Renal pelvis (tissue), 4 donors: Measurements from ENCODE around the gene SPAG16. TPM values are rescaled to one million over a fixed set of nuclear protein-coding genes. Genes with fewer than 3 reads are reported as not detected.
"Not testable (repeated sequence)": the region's sequence is repeated elsewhere in the genome, so short reads cannot be mapped to it uniquely, and the experiment has no call there.

ENCODE experiments used
- DNase-seq: peaks from one replicate; pipeline ENCODE4 v3.0.0-alpha.2; 2013
- polyA plus RNA-seq, 3 donors: library from polyadenylated mRNA; unstranded; fragments of 120-200 nt; gene quantifications; one replicate each; pipeline ENCODE4 v1.2.1, GENCODE V29; 2013; ENCODE audit not compliant: insufficient read length in 3 of 3

SPAG16 gene
- polyA plus RNA-seq, 3 donors, result 57.2 to 69.5 (median 60.2) TPM

DNA sequence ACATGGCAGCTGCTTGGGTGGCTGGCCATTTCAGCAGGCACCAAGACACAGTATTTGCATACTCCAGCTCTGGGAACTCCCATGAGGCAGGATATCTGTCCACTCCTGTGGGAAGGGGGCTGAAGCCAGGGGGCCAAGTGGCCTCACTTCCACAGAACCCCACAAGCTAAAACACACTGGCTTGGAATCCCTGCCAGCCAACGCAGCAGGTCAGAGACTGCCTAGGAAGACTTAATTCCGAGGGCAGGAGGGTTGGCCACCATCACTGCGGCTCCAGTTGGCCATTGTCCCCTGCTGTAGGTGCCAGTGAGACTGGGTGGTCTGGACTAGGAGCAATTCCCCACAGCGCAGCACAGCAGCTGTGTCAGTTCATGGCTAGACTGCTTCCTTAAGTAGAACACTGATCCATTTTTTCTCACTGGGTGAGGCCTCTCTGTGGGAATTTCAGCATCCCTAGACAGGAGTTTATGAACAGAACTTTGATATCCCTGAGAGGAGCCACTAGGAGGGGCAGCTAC lies 52.0 kb downstream of the SPAG16 start:
- no peak for DNase-seq

DNA sequence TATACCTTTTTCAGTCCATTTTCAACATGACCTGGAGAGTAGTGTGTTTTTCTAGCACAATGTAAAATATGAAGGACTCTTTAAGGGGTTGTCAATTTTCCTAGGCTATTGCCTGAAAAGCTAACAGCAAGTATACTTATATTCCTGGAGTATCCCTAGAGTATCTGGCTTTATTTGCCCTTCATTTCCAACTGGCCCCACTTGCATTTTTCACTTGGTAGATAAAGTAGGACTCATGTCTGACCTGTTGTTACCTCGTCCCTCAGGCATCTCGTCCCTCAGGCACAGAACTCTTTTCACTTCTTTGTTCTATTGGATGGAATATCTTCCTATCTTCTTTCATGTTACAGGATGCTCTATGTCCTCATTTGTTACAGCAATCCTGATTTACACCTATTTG lies 69.2 kb downstream of the SPAG16 start:
- DNase-seq, result no peak

DNA sequence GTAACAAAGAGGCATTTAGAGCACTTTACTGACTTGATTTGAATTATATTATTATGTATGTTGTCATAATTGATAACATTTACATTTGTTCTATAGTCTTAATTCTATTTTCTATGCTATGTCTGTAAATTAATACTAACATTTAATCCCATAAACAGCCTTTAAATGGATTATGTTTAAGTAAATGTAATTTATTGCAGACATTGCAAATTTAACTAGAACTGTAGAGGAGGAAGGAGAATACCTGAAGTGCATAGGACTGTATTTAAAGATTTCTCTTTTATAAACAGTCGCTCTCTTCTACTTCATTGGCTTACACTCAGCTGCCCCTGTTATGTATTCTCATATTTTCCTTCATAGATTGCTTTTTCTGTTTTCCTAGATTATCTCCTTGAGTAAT lies 92.4 kb downstream of the SPAG16 start:
- no peak for DNase-seq

DNA sequence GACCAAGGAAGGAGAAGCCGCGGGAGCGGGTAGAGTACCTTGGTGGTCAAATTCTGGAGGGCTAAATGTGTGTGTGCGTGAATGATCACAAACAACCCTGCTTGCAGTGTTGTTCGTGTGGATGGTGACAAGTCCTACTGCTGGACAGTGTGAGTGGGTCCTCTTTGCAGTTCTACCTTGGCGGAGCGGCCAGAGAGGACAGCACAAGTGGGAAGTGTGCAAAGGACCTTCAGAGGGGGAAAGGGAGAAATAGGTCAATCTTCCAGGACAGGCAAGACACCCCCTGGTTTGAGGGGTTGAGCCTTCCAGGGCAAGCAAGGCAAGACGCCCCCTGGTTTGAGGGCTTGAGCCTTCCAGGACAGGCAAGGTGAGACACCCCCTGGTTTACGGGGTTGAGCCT lies 122.8 kb downstream of the SPAG16 start:
- not testable (repeated sequence) for DNase-seq

DNA sequence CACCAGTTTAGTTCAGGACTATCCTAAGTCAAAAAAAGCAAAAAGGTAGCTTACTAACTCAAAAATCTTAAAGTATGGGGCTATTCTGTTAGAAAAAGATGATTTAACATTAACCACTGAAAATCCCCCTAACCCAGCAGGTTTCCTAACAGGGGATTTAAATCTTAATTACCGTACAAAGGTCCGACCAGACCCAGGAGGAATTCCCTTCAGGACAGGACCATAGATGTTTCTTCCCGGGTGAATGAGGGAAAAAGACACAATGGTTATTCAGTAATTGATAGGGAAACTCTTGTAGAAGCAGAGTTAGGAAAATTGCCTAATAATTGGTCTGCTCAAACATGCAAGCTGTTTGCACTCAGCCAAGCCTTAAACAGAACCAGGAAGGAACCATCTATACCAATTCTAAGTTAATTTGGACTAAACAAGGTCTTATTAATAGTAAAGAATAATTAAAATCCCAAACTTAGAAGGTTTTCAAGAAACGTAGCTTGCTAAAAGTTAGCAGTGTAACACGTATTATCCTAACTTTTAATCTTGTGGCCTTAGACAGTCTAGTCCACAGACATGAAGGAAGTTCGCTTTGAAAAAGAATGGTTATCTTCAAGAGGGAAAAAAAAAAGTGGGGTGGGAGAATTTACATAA lies 124.3 kb downstream of the SPAG16 start:
- DNase-seq, result not testable (repeated sequence)

DNA sequence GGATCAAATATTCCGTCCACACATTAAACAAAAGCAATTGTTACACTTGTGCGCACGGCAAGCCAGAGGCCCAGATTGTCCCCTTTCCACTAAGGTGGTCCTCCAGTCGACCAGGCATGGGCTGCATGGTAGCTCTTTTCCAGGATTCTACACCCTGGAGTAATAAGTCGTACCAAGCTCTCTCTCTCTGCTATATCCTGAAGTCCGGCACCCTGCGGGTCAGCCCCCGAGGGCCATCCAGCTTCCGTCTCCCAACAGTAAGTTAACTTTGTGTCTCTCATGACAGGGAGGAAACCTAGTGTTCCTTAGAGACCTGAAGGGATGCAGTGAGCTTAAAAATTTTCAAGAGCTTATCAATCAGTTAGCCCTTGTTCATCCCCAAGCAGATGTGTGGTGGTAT lies 126.4 kb downstream of the SPAG16 start:
- not testable (repeated sequence) for DNase-seq

DNA sequence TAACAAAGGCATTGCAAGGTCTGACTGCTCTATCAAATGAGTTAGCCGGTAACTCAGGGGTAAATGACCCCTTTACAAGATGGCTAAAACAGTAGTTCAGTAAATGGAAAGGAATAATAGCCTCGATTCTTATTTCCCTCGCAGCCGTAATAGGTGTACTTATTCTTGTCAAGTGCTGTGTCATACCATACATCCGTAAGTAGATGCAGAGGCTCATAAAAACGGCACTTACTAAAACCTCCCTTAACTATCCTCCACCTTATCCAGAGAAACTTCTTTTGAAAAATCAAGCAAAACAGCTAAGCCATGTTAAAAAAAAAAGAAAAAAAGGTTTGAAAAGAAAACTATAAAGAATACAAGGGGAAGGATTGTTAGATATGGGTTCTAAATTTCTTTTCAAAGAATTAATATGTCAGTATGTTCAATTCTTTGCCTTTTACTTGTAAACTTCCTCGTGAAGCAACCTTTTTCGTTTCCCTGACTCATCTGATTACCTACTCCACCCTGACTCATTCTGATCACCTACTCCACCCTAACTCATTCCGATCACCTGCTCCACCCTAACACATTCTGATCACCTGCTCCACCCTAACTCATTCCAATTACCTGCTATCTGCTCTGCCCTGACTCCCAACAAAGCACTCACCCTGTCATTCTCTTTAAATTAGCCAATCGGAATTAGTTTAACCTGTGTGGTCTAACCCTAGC lies 127.5 kb downstream of the SPAG16 start:
- DNase-seq, result no peak

DNA sequence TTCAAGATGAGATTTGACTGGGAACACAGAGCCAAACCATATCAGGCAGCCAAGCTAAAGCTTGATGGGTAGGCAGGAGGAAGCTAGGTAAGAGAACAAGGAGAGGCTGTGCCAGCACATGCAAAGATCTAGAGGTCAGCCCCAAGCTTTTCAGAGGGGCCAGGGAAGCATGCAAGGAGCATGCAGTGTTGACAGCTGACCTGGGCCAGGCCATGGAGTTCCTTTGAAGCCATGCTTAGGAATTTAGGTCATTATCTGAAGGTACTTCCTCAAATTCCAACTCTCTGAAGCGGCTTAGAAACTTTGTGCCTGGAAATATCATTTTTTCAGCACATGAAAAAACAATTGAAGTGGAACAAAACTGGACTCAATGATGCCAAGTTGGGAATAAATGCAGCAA lies 130.8 kb downstream of the SPAG16 start:
- DNase-seq, result no peak

DNA sequence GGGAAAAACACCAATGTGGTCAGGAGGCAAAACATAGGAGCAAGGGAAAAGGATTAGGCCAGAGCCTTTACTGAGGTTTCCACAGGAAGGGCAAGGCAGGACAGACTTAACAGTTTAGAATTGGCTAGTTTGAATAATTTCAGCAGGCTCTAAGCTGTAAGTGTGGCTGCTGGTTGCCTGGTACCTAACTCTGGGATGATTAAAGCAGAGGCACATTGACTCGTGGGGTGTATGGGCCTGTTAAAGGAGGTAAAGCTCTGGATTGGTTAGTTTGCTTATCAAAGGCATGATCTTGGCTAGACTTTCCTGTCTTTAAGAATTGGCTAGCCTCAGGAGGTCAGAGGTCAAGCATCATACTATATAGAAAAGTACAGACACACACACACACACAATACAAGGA lies 132.6 kb downstream of the SPAG16 start:
- DNase-seq, result no peak

DNA sequence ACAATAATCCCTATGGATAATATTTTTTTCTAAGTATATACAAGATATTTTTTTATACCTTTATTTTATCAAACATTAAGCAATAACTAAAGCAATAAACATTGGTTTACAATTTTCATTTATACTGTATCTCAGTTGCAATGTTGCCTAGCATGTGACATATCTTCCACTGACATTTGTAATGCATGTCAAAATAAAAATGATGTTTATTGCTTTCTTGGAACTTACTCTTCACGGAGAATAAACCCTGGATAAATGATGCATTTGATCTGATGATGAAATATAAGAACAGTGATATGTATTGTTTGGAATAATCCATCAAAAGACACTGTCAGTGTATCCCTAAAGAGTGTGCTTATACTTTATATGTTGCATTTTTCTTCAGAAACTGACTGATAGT lies 135.7 kb downstream of the SPAG16 start:
- no peak for DNase-seq

DNA sequence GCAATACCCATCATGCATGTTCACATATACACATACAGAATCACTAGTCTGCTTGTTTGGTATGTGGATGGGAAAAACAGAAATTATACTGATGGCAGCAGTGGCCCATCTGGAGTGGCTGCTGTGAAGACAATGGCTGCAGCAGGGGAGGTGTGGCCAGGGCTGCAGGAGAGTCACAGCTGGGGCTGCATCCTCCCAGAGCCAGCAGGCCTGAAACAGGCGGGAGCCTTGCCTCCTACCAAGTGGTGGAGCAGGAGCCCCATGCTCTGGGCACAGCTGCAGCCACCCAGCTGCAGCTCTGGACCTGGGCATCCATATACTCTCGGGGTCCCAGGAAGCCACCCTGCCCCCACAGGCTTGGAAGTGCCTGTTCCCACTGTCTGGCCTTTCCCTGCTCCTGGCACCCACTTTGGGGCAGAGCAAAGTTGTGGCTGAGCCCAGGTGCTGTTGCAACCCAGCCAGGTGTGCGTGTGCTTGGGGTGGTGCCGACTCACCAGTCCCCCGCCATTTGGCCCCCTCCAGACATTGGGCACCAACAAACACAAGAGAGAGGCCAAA lies 136.6 kb downstream of the SPAG16 start:
- DNase-seq, result no peak

DNA sequence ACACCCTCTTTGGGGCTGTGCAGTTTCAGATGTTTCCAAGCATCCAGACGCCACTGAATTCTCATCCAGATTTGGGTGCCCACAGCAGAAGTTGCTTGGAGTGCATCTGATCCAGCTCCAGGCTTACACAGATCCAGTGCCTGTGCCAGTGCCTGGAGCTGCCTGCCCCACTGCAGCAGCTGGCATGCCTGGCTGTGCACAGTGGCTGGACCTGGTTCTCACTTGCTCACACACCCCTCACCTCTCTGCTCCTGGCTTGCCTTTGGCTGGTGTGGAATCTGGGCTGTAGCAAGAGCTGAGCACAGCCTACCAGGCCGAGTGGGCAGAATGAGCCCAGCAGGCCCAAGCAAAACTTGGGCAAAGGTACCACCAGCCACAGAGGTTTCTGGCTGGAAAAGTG lies 137.9 kb downstream of the SPAG16 start:
- no peak for DNase-seq

DNA sequence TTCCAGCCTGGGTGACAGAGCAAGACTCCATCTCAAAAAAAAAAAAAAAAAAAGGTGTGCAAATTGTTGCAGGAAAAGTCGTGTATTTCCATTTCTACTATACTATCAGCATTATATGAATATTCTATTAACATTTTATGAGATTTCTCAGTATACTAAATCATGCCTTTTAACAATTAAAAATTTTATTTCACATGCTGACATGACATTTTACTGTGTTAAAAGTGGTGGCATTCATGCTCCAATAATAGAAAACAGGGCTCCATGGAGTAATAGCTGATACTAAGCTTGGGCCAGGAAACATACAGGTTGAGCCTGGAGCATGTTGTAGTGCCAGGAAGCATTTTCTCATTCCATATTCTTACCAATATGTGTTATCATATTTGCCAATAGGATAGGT lies 141.4 kb downstream of the SPAG16 start:
- DNase-seq, result no peak

DNA sequence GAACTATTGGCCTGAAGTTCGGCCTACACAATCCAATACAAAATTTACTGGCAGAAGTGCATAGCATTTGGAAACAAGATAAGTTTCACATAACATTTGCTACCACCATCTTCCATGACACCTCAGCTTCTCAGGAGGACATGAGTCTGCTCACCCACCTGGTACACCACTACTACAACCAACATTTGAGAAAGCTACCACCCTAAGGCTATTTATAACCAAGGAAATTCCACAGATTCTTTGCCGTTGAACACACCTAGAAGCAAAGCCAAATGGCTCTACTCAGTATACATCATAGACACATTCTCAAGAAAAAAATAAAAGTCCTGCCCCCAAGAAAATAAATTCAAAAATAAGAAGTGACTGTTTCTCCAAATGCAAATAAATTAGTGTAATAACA lies 145.3 kb downstream of the SPAG16 start:
- no peak for DNase-seq

DNA sequence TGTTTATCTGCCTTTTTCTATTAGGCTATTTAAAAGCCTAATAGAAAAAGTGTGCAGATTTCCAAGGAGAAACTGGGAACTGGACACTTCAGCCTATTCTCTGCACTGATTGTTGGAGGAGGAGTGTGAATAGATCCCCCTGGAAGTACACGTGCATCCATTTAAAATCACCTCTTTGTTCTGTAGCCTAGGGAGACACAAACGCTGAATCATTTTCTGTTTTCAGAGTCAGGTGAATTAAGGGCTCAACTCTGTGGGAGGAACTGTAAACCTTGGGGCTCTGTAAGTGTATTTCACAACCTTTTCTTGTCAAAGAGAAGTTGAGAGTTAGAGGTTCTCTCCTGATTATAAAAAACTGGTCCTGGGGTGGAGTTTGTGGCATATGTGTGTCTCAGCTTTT lies 159.7 kb downstream of the SPAG16 start:
- DNase-seq, result no peak

DNA sequence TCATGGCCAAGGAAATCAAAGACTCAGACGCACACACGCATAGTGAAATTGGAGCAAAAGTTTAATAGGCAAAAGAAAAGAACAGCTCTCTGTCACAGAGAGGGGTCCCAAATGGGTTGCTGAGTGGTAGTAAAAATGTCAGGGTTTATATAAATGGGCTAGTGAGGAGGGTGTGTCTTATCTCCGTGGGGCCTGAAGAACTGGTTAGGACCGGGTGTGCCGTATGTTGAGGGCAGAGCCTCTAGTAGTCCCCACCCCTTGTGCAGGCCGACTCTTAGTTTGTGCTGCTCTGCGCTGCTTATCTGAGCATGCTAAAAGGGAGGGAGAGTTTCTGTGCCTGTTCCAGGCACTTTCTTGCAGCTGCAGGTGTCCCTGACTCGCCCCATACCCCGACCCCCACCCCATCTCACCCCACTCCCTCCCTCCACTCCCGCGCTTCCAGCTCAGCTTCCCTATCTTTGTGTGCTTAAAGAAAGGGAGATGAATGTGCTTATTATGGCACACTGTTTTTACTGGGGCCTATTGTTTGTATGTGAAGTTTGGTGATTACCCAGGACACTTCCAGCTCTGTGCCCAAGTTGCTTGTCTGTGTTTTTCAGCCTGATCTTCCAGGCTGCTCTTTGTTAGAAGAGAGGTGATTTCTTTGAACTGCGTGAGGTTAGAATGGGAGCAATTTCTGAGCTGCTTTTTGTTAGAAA lies 167.4 kb downstream of the SPAG16 start:
- DNase-seq, result peak; percentile 34

DNA sequence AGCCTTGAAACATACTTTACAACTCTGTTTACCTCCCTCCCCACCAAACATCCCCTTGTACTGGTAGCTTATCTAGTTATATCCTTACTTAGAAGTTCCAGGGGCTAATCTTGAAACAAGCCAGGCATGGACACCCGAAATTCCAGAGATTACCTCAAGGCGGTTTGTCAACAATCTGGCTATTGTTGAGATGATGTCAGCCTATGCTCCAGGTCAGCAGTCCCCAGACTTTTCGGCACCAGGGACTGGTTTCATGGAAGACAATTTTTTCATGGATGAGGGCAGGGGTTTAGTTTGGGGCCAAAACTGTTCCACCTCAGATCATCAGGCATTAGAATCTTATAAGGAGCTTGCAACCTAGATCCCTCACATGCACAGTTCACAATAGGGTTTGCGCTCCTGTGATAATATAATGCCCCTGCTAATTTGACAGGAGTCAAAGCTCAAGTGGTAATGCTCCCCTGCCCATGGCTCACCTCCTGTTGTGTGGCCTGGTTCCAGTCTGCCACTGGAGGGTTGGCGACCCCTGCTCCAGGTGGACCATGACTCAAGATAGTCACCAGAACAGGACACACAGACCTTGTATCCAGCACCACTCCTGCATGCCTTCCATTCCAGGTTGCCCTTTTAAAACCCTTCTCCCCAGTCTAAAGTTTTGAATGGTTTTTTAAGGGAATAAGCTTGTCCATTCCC lies 171.2 kb downstream of the SPAG16 start:
- no peak for DNase-seq

DNA sequence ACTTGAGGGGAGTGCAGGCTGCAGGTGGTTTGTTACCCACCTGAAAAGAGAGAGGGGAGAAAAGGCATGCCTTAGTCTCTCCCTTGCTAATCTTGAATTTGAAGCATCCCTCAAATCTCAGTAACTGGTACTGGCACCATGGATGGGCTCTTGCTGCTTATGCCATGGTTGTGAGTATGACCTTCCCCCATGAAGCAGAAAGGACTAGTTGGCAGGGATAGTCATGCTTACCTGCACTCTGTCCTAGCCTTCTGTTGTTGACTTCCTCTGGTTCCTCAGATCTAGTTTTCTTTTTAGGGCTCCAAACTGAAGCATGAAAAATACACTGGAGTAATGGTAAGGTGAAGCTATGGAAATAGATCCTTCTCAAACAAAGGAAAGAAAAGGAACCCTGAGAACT lies 191.2 kb downstream of the SPAG16 start:
- no peak for DNase-seq

DNA sequence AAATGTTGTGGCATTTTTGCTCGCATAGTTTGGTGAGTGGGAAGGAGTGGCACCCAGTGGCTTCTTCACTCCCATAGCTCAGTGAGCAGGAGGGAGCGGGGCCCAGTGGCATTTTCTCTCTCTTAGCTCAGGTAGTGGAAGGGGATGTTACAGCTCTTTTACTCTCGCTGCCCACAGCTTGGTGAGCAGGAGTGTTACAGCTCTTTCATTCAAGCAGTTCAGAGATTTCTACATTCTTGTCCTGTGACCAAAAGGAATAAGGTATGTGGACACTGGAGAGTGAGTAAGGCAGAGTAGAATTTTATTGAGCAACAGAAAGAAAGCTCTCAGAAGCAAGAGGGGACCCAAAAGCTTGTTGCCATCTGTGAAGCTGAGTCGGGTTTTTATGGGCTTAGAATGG lies 192.4 kb downstream of the SPAG16 start:
- no peak for DNase-seq

DNA sequence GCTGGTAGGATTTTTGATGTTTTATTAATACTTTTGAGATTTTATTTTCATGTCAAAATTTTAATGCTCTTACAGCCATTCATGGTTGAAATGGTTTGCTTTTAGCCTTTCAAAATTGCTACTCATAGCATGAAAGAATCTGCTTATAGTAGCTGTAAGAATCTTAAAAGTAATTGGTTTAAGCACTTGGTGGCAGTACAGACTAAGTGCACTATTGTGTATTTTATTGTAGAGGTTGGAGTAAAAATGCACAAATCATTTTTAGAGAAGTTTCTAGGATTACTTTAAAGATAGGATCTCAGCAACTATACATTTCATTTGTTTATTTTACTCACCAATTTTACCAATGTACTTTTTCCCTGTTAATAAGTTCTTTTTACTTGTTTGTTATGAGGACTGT lies 205.8 kb downstream of the SPAG16 start:
- no peak for DNase-seq

DNA sequence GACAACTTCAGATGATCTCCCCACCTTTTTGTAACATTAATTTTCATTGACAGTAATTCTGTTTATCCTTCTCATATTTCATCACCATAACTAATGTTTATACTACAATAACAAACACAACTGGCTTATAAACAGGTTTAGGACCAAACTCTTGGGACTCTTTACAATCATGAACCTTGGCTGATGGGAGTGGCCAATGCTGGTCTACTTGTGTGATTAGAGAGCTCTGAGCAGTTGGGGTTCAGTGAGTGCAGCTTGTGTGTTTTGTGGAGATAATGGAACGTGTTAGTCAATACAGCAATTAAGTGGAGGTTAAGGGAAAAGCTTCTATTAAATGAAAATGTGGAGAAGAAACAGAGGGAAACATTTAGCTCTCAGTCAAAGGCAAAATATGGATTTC lies 207.1 kb downstream of the SPAG16 start:
- no peak for DNase-seq

DNA sequence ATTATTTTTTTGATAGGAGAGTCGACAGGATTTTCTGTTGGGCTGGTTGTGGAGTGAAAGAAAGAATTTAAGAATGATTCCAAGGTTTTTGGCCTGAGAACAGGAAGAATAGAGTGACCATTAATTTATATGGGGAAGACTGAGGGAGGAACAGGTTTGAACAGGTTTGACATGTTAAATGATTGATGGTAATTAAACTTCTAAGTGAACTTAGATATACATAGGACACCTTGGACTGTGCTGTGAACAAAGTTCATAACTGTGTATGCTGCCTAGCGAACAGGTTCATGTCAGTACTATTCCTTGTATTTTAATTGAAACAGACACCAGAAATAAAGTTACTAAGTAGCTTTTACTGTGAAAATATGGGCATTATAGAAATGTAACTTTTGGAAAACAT lies 212.0 kb downstream of the SPAG16 start:
- no peak for DNase-seq
